ENCODE data around the gene IKZF3. TPM values are rescaled to one million over a fixed set of nuclear protein-coding genes. Genes with fewer than 3 reads are reported as not detected.

Gene IKZF3
- total RNA-seq, 1 donor from 2014 or later: not detected

- TF ChIP-seq, protein P1, sequence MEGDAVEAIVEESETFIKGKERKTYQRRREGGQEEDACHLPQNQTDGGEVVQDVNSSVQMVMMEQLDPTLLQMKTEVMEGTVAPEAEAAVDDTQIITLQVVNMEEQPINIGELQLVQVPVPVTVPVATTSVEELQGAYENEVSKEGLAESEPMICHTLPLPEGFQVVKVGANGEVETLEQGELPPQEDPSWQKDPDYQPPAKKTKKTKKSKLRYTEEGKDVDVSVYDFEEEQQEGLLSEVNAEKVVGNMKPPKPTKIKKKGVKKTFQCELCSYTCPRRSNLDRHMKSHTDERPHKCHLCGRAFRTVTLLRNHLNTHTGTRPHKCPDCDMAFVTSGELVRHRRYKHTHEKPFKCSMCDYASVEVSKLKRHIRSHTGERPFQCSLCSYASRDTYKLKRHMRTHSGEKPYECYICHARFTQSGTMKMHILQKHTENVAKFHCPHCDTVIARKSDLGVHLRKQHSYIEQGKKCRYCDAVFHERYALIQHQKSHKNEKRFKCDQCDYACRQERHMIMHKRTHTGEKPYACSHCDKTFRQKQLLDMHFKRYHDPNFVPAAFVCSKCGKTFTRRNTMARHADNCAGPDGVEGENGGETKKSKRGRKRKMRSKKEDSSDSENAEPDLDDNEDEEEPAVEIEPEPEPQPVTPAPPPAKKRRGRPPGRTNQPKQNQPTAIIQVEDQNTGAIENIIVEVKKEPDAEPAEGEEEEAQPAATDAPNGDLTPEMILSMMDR (IDR thresholded peaks at IDR 0.05; ENCODE audit: unreplicated experiment): no peak
- no peaks in the 10 kb centered on the region for H3K9me3 Mint-ChIP-seq (ENCODE audit: unreplicated experiment)
- H3K4me1 Mint-ChIP-seq (ENCODE audit: unreplicated experiment): peaks cover 18% of the 10 kb centered on the region
- no peaks in the 10 kb centered on the region for H3K36me3 Mint-ChIP-seq (ENCODE audit: low read depth, unreplicated experiment)
- peaks cover 18% of the 10 kb centered on the region for H3K27me3 Mint-ChIP-seq (ENCODE audit: unreplicated experiment)
- H3K4me3 Mint-ChIP-seq (ENCODE audit: unreplicated experiment): peak overlapping the region; percentile 62
- no peak for DNase-seq (ENCODE audit: low spot score)
- H3K27ac Mint-ChIP-seq (ENCODE audit: unreplicated experiment): no peak overlapping the region
Observed at GRCh38 chr17:39739885-39740356, 124.2 kb downstream of the IKZF3 start.

GRCh38 chr17:39738983-39739884 is 124.9 kb downstream of the IKZF3 start:
- Mint-ChIP-seq H3K4me1 (ENCODE audit: unreplicated experiment) (peaks cover 18% of the 10 kb centered on the region), H3K27ac (ENCODE audit: unreplicated experiment) (no peak overlapping the region), H3K27me3 (ENCODE audit: unreplicated experiment) (peaks cover 20% of the 10 kb centered on the region), H3K9me3 (ENCODE audit: unreplicated experiment) (no peaks in the 10 kb centered on the region), H3K4me3 (ENCODE audit: unreplicated experiment) (peak overlapping the region; percentile 62), H3K36me3 (ENCODE audit: low read depth, unreplicated experiment) (no peaks in the 10 kb centered on the region)
- no peak for DNase-seq (ENCODE audit: low spot score)
- TF ChIP-seq, protein P1 (IDR thresholded peaks at IDR 0.05; ENCODE audit: unreplicated experiment): no peak

DNA sequence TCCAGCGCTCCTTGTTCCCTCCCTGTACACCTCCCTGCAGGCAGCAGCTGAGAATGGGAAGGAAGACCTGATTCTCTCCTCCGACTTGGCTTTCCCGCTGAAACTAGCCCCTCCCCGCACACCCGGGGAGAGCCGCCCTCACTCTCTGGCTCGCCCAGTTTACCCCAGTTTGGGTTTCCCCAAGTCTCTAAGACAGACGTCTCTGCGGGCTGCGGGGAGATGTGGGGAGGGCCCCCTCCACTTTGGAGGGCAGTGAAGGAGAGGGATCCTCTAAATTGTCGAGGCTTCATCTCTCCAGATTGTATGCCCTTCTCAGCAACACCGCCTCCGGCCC is 125.6 kb downstream of the IKZF3 start:
- Mint-ChIP-seq H3K4me3 (ENCODE audit: unreplicated experiment) (peak overlapping the region; percentile 65), H3K36me3 (ENCODE audit: low read depth, unreplicated experiment) (no peaks in the 10 kb centered on the region), H3K27ac (ENCODE audit: unreplicated experiment) (no peak overlapping the region), H3K27me3 (ENCODE audit: unreplicated experiment) (peaks cover 20% of the 10 kb centered on the region), H3K9me3 (ENCODE audit: unreplicated experiment) (no peaks in the 10 kb centered on the region), H3K4me1 (ENCODE audit: unreplicated experiment) (peaks cover 18% of the 10 kb centered on the region)
- DNase-seq (ENCODE audit: low spot score): no peak
- TF ChIP-seq, protein P1 (IDR thresholded peaks at IDR 0.05; ENCODE audit: unreplicated experiment): no peak

DNA sequence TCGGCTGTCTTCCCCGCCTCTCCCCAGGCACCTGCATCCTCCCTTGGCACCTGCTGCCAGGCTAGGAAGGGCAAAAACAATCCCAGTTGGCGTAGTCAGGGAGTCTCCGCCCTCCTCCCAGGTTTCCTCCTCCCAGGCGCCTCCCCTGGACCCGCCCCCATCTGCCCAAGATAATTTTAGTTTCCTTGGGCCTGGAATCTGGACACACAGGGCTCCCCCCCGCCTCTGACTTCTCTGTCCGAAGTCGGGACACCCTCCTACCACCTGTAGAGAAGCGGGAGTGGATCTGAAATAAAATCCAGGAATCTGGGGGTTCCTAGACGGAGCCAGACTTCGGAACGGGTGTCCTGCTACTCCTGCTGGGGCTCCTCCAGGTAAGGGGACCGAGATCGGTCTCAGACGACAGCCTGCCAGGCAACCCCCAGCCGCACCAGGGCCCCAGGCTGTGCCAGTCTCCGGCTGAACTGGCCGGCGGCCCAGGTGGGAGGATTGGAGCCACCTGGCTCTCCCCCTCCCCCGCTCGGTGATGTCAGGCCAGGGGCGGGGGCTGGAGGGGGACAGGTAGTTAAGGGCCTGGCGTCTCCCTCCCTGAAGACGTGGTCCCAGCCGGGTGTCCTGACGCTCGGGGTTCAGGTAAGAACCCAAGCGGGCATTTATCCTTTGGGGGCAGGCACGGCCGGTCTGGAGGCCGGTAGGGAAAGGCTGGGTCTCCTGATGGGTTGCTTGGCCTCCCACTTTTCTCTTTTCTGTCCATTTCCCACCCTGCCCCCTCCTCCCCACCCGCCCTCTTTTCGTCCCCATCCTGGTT is 126.1 kb downstream of the IKZF3 start, which contains the start of gene GRB7:
GRB7 (plus strand) TSS at position 179 of the 808 bp plus-strand sequence. CDS start 4,364 bp downstream, outside the sequence.
- Mint-ChIP-seq H3K4me1 (ENCODE audit: unreplicated experiment) (peaks cover 18% of the 10 kb centered on the region), H3K4me3 (ENCODE audit: unreplicated experiment) (peak within 1 kb of the TSS; percentile 65), H3K27ac (ENCODE audit: unreplicated experiment) (no peak within 1 kb of the TSS), H3K9me3 (ENCODE audit: unreplicated experiment) (no peaks in the 10 kb centered on the region), H3K27me3 (ENCODE audit: unreplicated experiment) (peaks cover 20% of the 10 kb centered on the region), H3K36me3 (ENCODE audit: low read depth, unreplicated experiment) (no peaks in the 10 kb centered on the region)
- TF ChIP-seq, protein P1 (IDR thresholded peaks at IDR 0.05; ENCODE audit: unreplicated experiment): no peak
- no peak for DNase-seq (ENCODE audit: low spot score)

All from endothelial cell (in vitro differentiated cells).